MM.1S (cell line): ENCODE measurements around the gene ZNF723.
"Not testable (repeated sequence)": the region's sequence is repeated elsewhere in the genome, so short reads cannot be mapped to it uniquely, and the experiment has no call there.

ENCODE experiments used
- DNase-seq: peaks from one replicate; pipeline ENCODE4 v3.0.0-alpha.2; 2015
- H2AFZ ChIP-seq: fragments of 300-600 bp; sonication (generic); 2 replicates; pipeline ENCODE4 v1.6.0; 2016; ENCODE audit warnings: antibody characterized with exemption, low read length
- H3F3A ChIP-seq: fragments of 300-600 bp; sonication (generic); 2 replicates; pipeline ENCODE4 v1.6.1; 2016; ENCODE audit warnings: mild to moderate bottlenecking, antibody characterized with exemption, low read length, moderate library complexity, mixed read lengths; ENCODE audit not compliant: insufficient read depth
- H3K27ac ChIP-seq: fragments of 300-600 bp; sonication (generic); 2 replicates; pipeline ENCODE4 v1.5.1; 2016; ENCODE audit warnings: mild to moderate bottlenecking, low read length
- H3K27me3 ChIP-seq: fragments of 300-600 bp; sonication (generic); replicated peaks from 2 replicates; pipeline ENCODE4 v1.6.0; 2016; ENCODE audit warnings: low read length; ENCODE audit not compliant: insufficient read depth
- H3K36me3 ChIP-seq: fragments of 300-600 bp; sonication (generic); replicated peaks from 2 replicates; pipeline ENCODE4 v1.6.1; 2016; ENCODE audit warnings: mild to moderate bottlenecking, low read length, mixed read lengths; ENCODE audit not compliant: insufficient read depth
- H3K4me1 ChIP-seq: fragments of 300-600 bp; sonication (generic); 2 replicates; pipeline ENCODE4 v1.6.1; 2016; ENCODE audit warnings: low read length, mixed read lengths
- H3K4me2 ChIP-seq: fragments of 300-600 bp; sonication (generic); 2 replicates; pipeline ENCODE4 v1.6.0; 2016; ENCODE audit warnings: low read depth, low read length
- H3K4me3 ChIP-seq: fragments of 300-600 bp; sonication (generic); 2 replicates; pipeline ENCODE4 v1.5.1; 2016; ENCODE audit warnings: low read length, mixed read lengths
- H3K79me2 ChIP-seq: fragments of 300-600 bp; sonication (generic); 2 replicates; pipeline ENCODE4 v1.6.1; 2016; ENCODE audit warnings: mixed run types, low read length, mixed read lengths
- H3K9ac ChIP-seq: fragments of 300-600 bp; sonication (generic); 2 replicates; pipeline ENCODE4 v1.6.1; 2016; ENCODE audit warnings: low read length, mixed read lengths
- H3K9me2 ChIP-seq: fragments of 300-600 bp; sonication (generic); replicated peaks from 2 replicates; pipeline ENCODE4 v1.6.1; 2016; ENCODE audit warnings: mild to moderate bottlenecking, low read length, mixed read lengths; ENCODE audit not compliant: insufficient read depth
- H3K9me3 ChIP-seq: fragments of 300-600 bp; sonication (generic); replicated peaks from 2 replicates; pipeline ENCODE4 v1.6.1; 2016; ENCODE audit warnings: mild to moderate bottlenecking, low read length, mixed read lengths; ENCODE audit not compliant: insufficient read depth
- H4K20me1 ChIP-seq: fragments of 300-600 bp; sonication (generic); 2 replicates; pipeline ENCODE4 v1.6.1; 2016; ENCODE audit warnings: mild to moderate bottlenecking, low read length, moderate library complexity, mixed read lengths; ENCODE audit not compliant: insufficient read depth
- CTCF ChIP-seq: fragments of 300-600 bp; sonication (generic); IDR thresholded peaks from 2 replicates; pipeline ENCODE4 v1.5.1; 2016; ENCODE audit warnings: antibody characterized with exemption, low read length, mixed read lengths
- EZH2 ChIP-seq: fragments of 300-600 bp; sonication (generic); optimal IDR thresholded peaks from 2 replicates; pipeline ENCODE3; 2017; ENCODE audit warnings: low read depth, mild to moderate bottlenecking, antibody characterized with exemption, low read length, mixed read lengths
- EZH2phosphoT487 ChIP-seq: fragments of 300-600 bp; sonication (generic); IDR thresholded peaks from 2 replicates; pipeline ENCODE4 v1.6.1; 2018; ENCODE audit warnings: antibody characterized with exemption, low read length

ZNF723 gene

GRCh38 chr19:22832031-22832762 is at the start of gene ZNF723:
TSS of gene ZNF723 (plus strand) at chr19:22832291. CDS start at chr19:22832380, 89 bp downstream.
- Histone ChIP-seq H3K9me3 (no peaks in the 10 kb centered on the region), H3K79me2 (no peaks in the 10 kb centered on the region), H3K9me2 (no peaks in the 10 kb centered on the region), H3K4me3 (no peak within 1 kb of the TSS), H3K9ac (no peak within 1 kb of the TSS), H3K4me1 (no peaks in the 10 kb centered on the region), H3K4me2 (no peak within 1 kb of the TSS), H4K20me1 (no peaks in the 10 kb centered on the region), H3K27me3 (no peaks in the 10 kb centered on the region), H2AFZ (no peak within 1 kb of the TSS), H3F3A (no peaks in the 10 kb centered on the region), H3K27ac (no peak within 1 kb of the TSS), H3K36me3 (no peaks in the 10 kb centered on the region)
- TF ChIP-seq EZH2 (no peak), CTCF (no peak), EZH2phosphoT487 (no peak)
- DNase-seq = no peak

- Histone ChIP-seq H3K27me3 (no peaks in the 10 kb centered on the region), H4K20me1 (no peaks in the 10 kb centered on the region), H2AFZ (no peak within 1 kb of the TSS), H3K27ac (no peak within 1 kb of the TSS), H3K9me3 (no peaks in the 10 kb centered on the region), H3K9me2 (no peaks in the 10 kb centered on the region), H3K4me1 (no peaks in the 10 kb centered on the region), H3F3A (no peaks in the 10 kb centered on the region), H3K9ac (no peak within 1 kb of the TSS), H3K4me2 (no peak within 1 kb of the TSS), H3K79me2 (no peaks in the 10 kb centered on the region), H3K4me3 (no peak within 1 kb of the TSS), H3K36me3 (no peaks in the 10 kb centered on the region)
- no peak for TF ChIP-seq EZH2phosphoT487
- no peak for TF ChIP-seq CTCF
- no peak for TF ChIP-seq EZH2
- peak; percentile 13 for DNase-seq
These were observed 48.3 kb upstream of the ZNF723 start, which contains the start of gene ZNF99 for GRCh38 chr19:22783651-22784410. TSS of gene ZNF99 (minus strand) at chr19:22784151. CDS start at chr19:22784016, 135 bp downstream.

- not testable (repeated sequence) for H3K9ac ChIP-seq, H3K27me3 ChIP-seq, H4K20me1 ChIP-seq, H3F3A ChIP-seq, H3K27ac ChIP-seq, DNase-seq, H3K4me2 ChIP-seq, H3K79me2 ChIP-seq, H3K9me2 ChIP-seq, H3K9me3 ChIP-seq, H3K36me3 ChIP-seq, H3K4me1 ChIP-seq, H2AFZ ChIP-seq, H3K4me3 ChIP-seq
These were observed 39.2 kb upstream of the ZNF723 start for GRCh38 chr19:22792863-22793262.

GRCh38 chr19:22797040-22797439 is 35.1 kb upstream of the ZNF723 start:
- no peaks in the 10 kb centered on the region for H3K9me3 ChIP-seq
- H3F3A ChIP-seq = no peaks in the 10 kb centered on the region
- H3K4me1 ChIP-seq = no peaks in the 10 kb centered on the region
- no peaks in the 10 kb centered on the region for H3K27me3 ChIP-seq
- H3K36me3 ChIP-seq = no peaks in the 10 kb centered on the region
- DNase-seq = no peak
- TF ChIP-seq CTCF (no peak), EZH2phosphoT487 (no peak), EZH2 (no peak)
- no peaks in the 10 kb centered on the region for H3K9me2 ChIP-seq
- no peak overlapping the region for H2AFZ ChIP-seq
- no peak overlapping the region for H3K4me2 ChIP-seq
- no peaks in the 10 kb centered on the region for H4K20me1 ChIP-seq
- H3K9ac ChIP-seq = no peak overlapping the region
- no peaks in the 10 kb centered on the region for H3K79me2 ChIP-seq
- H3K27ac ChIP-seq = no peak overlapping the region
- no peak overlapping the region for H3K4me3 ChIP-seq
